Right lobe of liver (tissue), 6 donors: ENCODE results near the gene ST6GALNAC4. TPM values are rescaled to one million over a fixed set of nuclear protein-coding genes. Genes with fewer than 3 reads are reported as not detected.

Experiments
- ATAC-seq, 4 donors: fragments of 200-7000 bp; cut with Tn5 transposase; one replicate each; pipeline ENCODE4 v1.9.1; 2020; ENCODE audit warnings: mild to moderate bottlenecking in 4 of 4, moderate library complexity in 4 of 4
- DNase-seq, 3 donors: peaks; one replicate each; pipeline ENCODE4 v3.0.0-alpha.2; 2020
- H3K27ac ChIP-seq, 3 donors: fragments of 200-600 bp; one replicate each; pipeline ENCODE4 v1.8.0; 2022
- H3K27me3 ChIP-seq, 2 donors: fragments of 200-600 bp; one replicate each; pipeline ENCODE4 v1.8.0; 2022
- H3K36me3 ChIP-seq, 4 donors: fragments of 200-600 bp; sonication (generic) in 1 of 4; one replicate each; pipeline versions ENCODE4 v1.5.1 to v1.8.0; 2017 to 2022; ENCODE audit warnings: control low read depth in 1 of 4
- H3K4me1 ChIP-seq, 4 donors: fragments of 200-600 bp; sonication (generic) in 1 of 4; one replicate each; pipeline versions ENCODE4 v1.5.1 to v1.8.0; 2017 to 2022; ENCODE audit warnings: control low read depth in 1 of 4
- H3K4me3 ChIP-seq, 3 donors: fragments of 200-600 bp; one replicate each; pipeline ENCODE4 v1.8.0; 2022
- H3K9me3 ChIP-seq, 4 donors: fragments of 200-600 bp; sonication (generic) in 1 of 4; one replicate each; pipeline versions ENCODE4 v1.5.1 to v1.8.0; 2017 to 2022; ENCODE audit warnings: control low read depth in 1 of 4
- CTCF ChIP-seq, 4 donors: fragments of 200-600 bp in 3 of 4; fragments of 450-650 bp in 1 of 4; IDR thresholded peaks; one replicate each; pipeline versions ENCODE4 v1.5.1 to v1.8.0; 2016 to 2022; ENCODE audit warnings: antibody characterized with exemption in 4 of 4, mild to moderate bottlenecking in 2 of 4
- POLR2A ChIP-seq: fragments of 450-650 bp; IDR thresholded peaks from one replicate; pipeline ENCODE4 v1.6.1; 2017; ENCODE audit warnings: antibody characterized with exemption, mild to moderate bottlenecking
- WGBS: methylation state at CpG from one replicate; pipeline ENCODE4 v1.1.6; 2018; ENCODE audit warnings: low coverage, low lambda C conversion rate; ENCODE audit not compliant: insufficient coverage; ENCODE audit errors: missing lambda C conversion rate; 5-methylcytosine and 5-hydroxymethylcytosine counted together
- intact Hi-C, 2 donors: fragments of 100-400 bp; cut with DNase I; formaldehyde crosslinking; loops; one replicate each; pipeline versions ENCODE4 v1.11.2 to v1.14.1; 2022
- total RNA-seq, 6 experiments: library from RNA; depleted of rRNA in 2 of 6; stranded (reverse); fragments of >200 nt in 2 of 6; fragmentation: NEBNext Ultra II Directional in 3 of 6; extraction: Animal tissue kit (Norgen Biotek cat#: 25700) in 3 of 6; gene quantifications; one replicate each; pipeline versions ENCODE4 v1.1.0 to v1.2.4, GENCODE V29; 2016 to 2023
- donor health status: DM: no; HTN: yes; CAD: no.
- donor health status: DM: no; HTN: no; CAD: no.
- donor health status: DM: no; HTN: no; CAD: no.
- donor health status: DM: no; HTN: yes; CAD: no.
- donor health status: DM: no; HTN: yes; CAD: no.

ST6GALNAC4 gene
- total RNA-seq, 6 experiments from 2014 or later: 3.2 to 23.8 (median 11.2) TPM

GRCh38 chr9:127930231-127931091 is 13.6 kb upstream of the ST6GALNAC4 start, which contains the start of gene PIP5KL1:
PIP5KL1 (minus strand) TSS chr9:127930777; CDS start chr9:127930752, 25 bp downstream.
- ATAC-seq: peak; percentile 72 to 82 (median 76)
- Histone ChIP-seq H3K9me3 (no peaks in the 10 kb centered on the region), H3K4me3 (peak within 1 kb of the TSS; percentile 20 to 40 (median 40)), H3K36me3 (no peaks in the 10 kb centered on the region), H3K27ac (no peak within 1 kb of the TSS), H3K27me3 (peaks cover 0 to 9% of the 10 kb centered on the region in 2 donors), H3K4me1 (peaks cover 0 to 6% (median 2%) of the 10 kb centered on the region in 4 donors)
- 3% methylated on average over 25 of the region's 70 CpGs for WGBS
- TF ChIP-seq CTCF (IDR thresholded peaks at IDR 0.05) (no peak), POLR2A (no peak)
- intact Hi-C loops: no loop called here
- DNase-seq: peak in 1 of 3 donors; percentile 77

GRCh38 chr9:127929625-127929979 is 12.8 kb upstream of the ST6GALNAC4 start:
- ATAC-seq (no peak), DNase-seq (no peak)
- intact Hi-C loops: loop anchor here (10.0 kb wide), 2 partner anchors 335 to 425 kb away; no protein-coding TSS in a partner anchor
- Histone ChIP-seq H3K27me3 (peaks cover 0 to 9% of the 10 kb centered on the region in 2 donors), H3K9me3 (no peaks in the 10 kb centered on the region), H3K36me3 (no peaks in the 10 kb centered on the region), H3K4me3 (no peak overlapping the region), H3K27ac (no peak overlapping the region), H3K4me1 (peaks cover 0 to 6% (median 2%) of the 10 kb centered on the region in 4 donors)
- TF ChIP-seq POLR2A: no peak
- no peak for TF ChIP-seq CTCF (IDR thresholded peaks at IDR 0.05)
- WGBS: no CpG with 5 or more reads among the region's 10 CpGs

GRCh38 chr9:127928676-127929624 is 12.1 kb upstream of the ST6GALNAC4 start:
- Histone ChIP-seq H3K36me3 (no peaks in the 10 kb centered on the region), H3K4me3 (no peak overlapping the region), H3K4me1 (peaks cover 0 to 6% (median 2%) of the 10 kb centered on the region in 4 donors), H3K27ac (no peak overlapping the region), H3K9me3 (no peaks in the 10 kb centered on the region), H3K27me3 (peaks cover 0 to 9% of the 10 kb centered on the region in 2 donors)
- no peak for ATAC-seq
- DNase-seq: no peak
- 55% methylated on average over 8 of the region's 11 CpGs for WGBS
- intact Hi-C loops: loop anchor here (10.0 kb wide), 2 partner anchors 334 to 424 kb away; no protein-coding TSS in a partner anchor
- TF ChIP-seq POLR2A (no peak), CTCF (IDR thresholded peaks at IDR 0.05) (no peak)

- no peaks in the 10 kb centered on the region for H3K36me3 ChIP-seq
- intact Hi-C loops: loop anchor here (10.0 kb wide), 2 partner anchors 333 to 423 kb away; no protein-coding TSS in a partner anchor
- DNase-seq: no peak
Measured at GRCh38 chr9:127927988-127928675, 11.3 kb upstream of the ST6GALNAC4 start.

More at GRCh38 chr9:127927988-127928675, 11.3 kb upstream of the ST6GALNAC4 start:
- Histone ChIP-seq H3K4me3 (no peak overlapping the region), H3K27me3 (peaks cover 0 to 9% of the 10 kb centered on the region in 2 donors), H3K9me3 (no peaks in the 10 kb centered on the region), H3K4me1 (peaks cover 0 to 6% (median 2%) of the 10 kb centered on the region in 4 donors), H3K27ac (no peak overlapping the region)
- peak; percentile 7 to 25 (median 12) for ATAC-seq
- TF ChIP-seq POLR2A (no peak), CTCF (IDR thresholded peaks at IDR 0.05) (no peak)
- WGBS: 17% methylated on average over 1 of the region's 24 CpGs
